ENCODE results near the gene RTTN. TPM values are rescaled to one million over a fixed set of nuclear protein-coding genes. Genes with fewer than 3 reads are reported as not detected.

RTTN gene
- total RNA-seq, 1 donor from 2014 or later: 21.0 TPM

DNA sequence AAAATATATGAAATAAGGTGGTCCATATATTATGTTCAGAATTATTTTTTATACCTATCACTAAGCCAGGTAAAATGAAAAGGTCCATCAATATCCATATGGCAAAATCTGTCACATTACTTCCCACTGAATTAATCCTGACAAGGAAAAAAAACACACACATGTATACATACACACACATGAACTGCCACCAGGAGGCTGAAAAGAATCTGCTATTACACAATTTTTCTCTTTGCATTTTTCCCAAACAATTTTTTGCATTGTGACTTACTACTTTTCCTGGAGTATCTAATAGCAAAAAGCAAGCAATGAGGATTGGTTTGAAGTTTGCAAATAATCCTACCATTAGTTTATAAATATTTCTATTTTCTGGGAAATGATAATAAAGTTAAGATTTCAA, 129.6 kb downstream of the RTTN start:
- peaks cover 6% of the 10 kb centered on the region for H3K4me1 Mint-ChIP-seq (ENCODE audit: low read depth, unreplicated experiment)
- no peaks in the 10 kb centered on the region for H3K27me3 Mint-ChIP-seq (ENCODE audit: unreplicated experiment)
- no peak for DNase-seq
- H3K9me3 Mint-ChIP-seq (ENCODE audit: unreplicated experiment): peaks cover 2% of the 10 kb centered on the region
- TF ChIP-seq CTCF (IDR thresholded peaks at IDR 0.05; ENCODE audit: partially characterized antibody, unreplicated experiment): peak; percentile 59
- H3K36me3 Mint-ChIP-seq (ENCODE audit: unreplicated experiment): no peaks in the 10 kb centered on the region
- no peak overlapping the region for H3K4me3 Mint-ChIP-seq (ENCODE audit: unreplicated experiment)
- H3K27ac Mint-ChIP-seq (ENCODE audit: unreplicated experiment): peak overlapping the region; percentile 69

DNA sequence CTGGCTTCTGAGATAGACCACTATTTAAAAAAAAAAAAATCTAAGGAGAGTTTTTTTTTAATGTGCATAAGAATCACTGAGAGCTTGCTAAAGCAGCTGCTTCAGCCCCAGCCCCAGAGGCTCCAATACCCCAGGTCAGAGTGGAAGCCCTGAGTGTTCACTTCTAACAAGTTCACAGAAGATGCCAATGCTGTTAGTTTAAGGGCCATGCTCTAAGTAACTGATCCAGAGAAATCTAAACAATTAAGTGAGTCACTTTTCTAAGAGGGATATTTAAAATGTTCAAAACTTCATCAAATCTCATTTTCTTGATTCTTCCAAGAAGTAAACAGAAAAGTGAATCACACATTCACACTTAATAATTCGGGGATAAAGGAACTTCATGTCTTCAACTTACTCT, 131.4 kb downstream of the RTTN start:
- H3K36me3 Mint-ChIP-seq (ENCODE audit: unreplicated experiment): no peaks in the 10 kb centered on the region
- no peak overlapping the region for H3K27ac Mint-ChIP-seq (ENCODE audit: unreplicated experiment)
- peaks cover 6% of the 10 kb centered on the region for H3K4me1 Mint-ChIP-seq (ENCODE audit: low read depth, unreplicated experiment)
- no peaks in the 10 kb centered on the region for H3K27me3 Mint-ChIP-seq (ENCODE audit: unreplicated experiment)
- no peak for DNase-seq
- H3K4me3 Mint-ChIP-seq (ENCODE audit: unreplicated experiment): no peak overlapping the region
- H3K9me3 Mint-ChIP-seq (ENCODE audit: unreplicated experiment): peaks cover 2% of the 10 kb centered on the region
- TF ChIP-seq CTCF (IDR thresholded peaks at IDR 0.05; ENCODE audit: partially characterized antibody, unreplicated experiment): no peak

GRCh38 chr18:70073432-70073831, 132.1 kb downstream of the RTTN start:
- Mint-ChIP-seq H3K27me3 (ENCODE audit: unreplicated experiment) (no peaks in the 10 kb centered on the region), H3K36me3 (ENCODE audit: unreplicated experiment) (no peaks in the 10 kb centered on the region), H3K27ac (ENCODE audit: unreplicated experiment) (no peak overlapping the region), H3K9me3 (ENCODE audit: unreplicated experiment) (peaks cover 2% of the 10 kb centered on the region), H3K4me1 (ENCODE audit: low read depth, unreplicated experiment) (peaks cover 6% of the 10 kb centered on the region), H3K4me3 (ENCODE audit: unreplicated experiment) (no peak overlapping the region)
- no peak for DNase-seq
- no peak for TF ChIP-seq CTCF (IDR thresholded peaks at IDR 0.05; ENCODE audit: partially characterized antibody, unreplicated experiment)

GRCh38 chr18:70072678-70073077, 132.8 kb downstream of the RTTN start:
- H3K27ac Mint-ChIP-seq (ENCODE audit: unreplicated experiment): no peak overlapping the region
- no peaks in the 10 kb centered on the region for H3K27me3 Mint-ChIP-seq (ENCODE audit: unreplicated experiment)
- H3K4me1 Mint-ChIP-seq (ENCODE audit: low read depth, unreplicated experiment): peaks cover 6% of the 10 kb centered on the region

DNA sequence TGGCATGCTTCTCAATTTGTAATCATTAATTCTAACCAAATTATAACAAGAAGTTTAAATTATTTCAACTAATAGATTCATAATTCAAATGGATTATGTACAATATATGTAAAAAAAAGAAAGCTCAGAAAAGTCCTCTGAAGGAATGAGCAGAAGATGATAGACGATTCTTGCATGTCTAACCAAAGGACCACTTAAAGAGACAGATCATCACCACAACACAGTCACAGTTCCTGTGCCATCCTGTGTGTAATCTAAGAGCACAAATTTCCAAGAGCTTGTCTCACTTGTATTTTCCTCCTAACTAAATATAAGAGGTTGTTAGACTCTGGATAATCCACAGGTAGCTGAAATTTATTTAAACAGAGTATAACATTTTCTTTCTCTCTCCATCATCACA, 135.5 kb downstream of the RTTN start:
- no peaks in the 10 kb centered on the region for H3K36me3 Mint-ChIP-seq (ENCODE audit: unreplicated experiment)
- H3K27me3 Mint-ChIP-seq (ENCODE audit: unreplicated experiment): no peaks in the 10 kb centered on the region
- no peaks in the 10 kb centered on the region for H3K4me1 Mint-ChIP-seq (ENCODE audit: low read depth, unreplicated experiment)
- no peak overlapping the region for H3K4me3 Mint-ChIP-seq (ENCODE audit: unreplicated experiment)
- no peak for DNase-seq
- TF ChIP-seq CTCF (IDR thresholded peaks at IDR 0.05; ENCODE audit: partially characterized antibody, unreplicated experiment): no peak
- H3K9me3 Mint-ChIP-seq (ENCODE audit: unreplicated experiment): no peaks in the 10 kb centered on the region
- H3K27ac Mint-ChIP-seq (ENCODE audit: unreplicated experiment): no peak overlapping the region

More at GRCh38 chr18:70072678-70073077, 132.8 kb downstream of the RTTN start:
- Mint-ChIP-seq H3K9me3 (ENCODE audit: unreplicated experiment) (peaks cover 2% of the 10 kb centered on the region), H3K4me3 (ENCODE audit: unreplicated experiment) (no peak overlapping the region), H3K36me3 (ENCODE audit: unreplicated experiment) (no peaks in the 10 kb centered on the region)
- no peak for TF ChIP-seq CTCF (IDR thresholded peaks at IDR 0.05; ENCODE audit: partially characterized antibody, unreplicated experiment)
- DNase-seq: no peak

Data from glutamatergic neuron (in vitro differentiated cells).